Dermis microvascular lymphatic vessel endothelial cell (primary cell): ENCODE results near the gene CEP43. TPM values are rescaled to one million over a fixed set of nuclear protein-coding genes. Genes with fewer than 3 reads are reported as not detected.

Source experiments
- DNase-seq, 2 donors: peaks; one replicate each; pipeline versions ENCODE4 v3.0.0 to v3.0.0-alpha.2; 2010; ENCODE audit warnings: low read depth in 2 of 2
- total RNA-seq: library from RNA; depleted of rRNA; stranded (reverse); fragments of >200 nt; gene quantifications from 2 replicates; pipeline ENCODE4 v1.2.1, GENCODE V29; 2014

The CEP43 gene
- total RNA-seq, 1 donor from 2014 or later, result 10.3 TPM

DNA sequence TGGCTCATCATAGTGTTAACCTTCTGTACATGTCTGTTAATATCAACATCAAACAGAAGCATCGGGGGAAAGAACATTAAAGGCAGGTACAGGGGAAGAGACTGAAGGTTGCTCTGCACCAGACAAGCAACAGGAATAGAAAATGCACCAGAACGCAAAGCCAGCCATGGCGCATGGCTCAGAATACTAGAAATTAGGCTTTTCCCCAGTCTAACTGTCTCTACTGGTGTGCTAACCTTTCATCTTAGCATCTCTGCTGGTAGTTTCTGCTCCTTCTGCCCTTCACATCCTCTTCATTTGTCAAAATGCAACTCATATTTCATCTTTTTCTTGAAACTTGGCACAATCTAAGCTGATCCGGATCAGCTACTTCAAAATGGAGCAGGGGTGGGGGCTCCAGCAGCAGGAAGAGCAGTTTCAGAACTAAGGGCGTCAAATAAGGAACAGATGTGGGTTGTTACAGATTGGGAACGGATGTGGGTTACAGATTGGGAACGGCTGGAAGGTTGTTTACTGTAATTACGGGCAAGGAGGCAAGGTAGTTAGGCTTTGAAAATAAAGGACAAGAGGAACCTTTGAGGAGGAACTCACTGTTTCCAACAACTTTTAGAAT lies 29.7 kb upstream of the CEP43 start:
- DNase-seq, result no peak

GRCh38 chr6:166970091-166970490 lies 29.1 kb upstream of the CEP43 start:
- DNase-seq, result no peak

GRCh38 chr6:166970776-166971175 lies 28.4 kb upstream of the CEP43 start:
- no peak for DNase-seq

DNA sequence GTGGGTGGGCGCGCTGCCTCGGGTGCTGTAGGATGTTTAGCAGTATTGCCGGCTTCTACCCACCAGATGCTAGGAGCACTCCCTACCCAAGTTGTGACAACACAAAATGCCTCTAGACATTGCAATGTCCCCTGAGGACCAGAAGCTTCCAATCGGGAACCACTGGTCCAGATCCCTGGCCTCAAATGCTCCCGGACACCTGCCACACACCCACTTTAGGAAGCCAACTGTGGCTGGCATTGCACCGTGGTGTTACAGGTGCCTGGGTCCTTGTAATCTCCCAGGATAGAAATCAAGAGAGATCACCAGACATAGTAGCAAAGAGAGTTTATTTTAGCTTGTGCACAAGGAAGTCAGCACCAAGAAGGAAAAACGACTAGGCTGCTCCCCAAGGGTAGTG lies 27.9 kb upstream of the CEP43 start:
- DNase-seq, result no peak

DNA sequence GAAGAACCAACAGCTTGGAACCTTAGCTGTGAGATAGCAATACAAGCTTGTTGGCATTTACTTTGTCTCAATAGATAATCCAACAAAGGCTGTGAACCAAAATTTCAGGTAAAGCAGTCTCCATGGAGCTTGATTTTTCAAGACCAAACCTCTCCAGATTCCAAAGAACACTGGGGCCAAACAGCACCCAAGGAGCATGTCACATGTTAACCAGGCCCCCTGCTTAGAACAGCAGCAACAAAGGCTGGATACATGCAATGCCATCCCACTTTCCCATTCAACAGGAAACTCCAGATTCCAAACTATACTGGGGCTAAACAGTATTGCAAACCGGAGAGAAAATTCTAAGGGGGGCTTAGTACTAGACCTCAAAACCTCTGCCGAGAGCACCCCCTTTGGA lies 27.1 kb upstream of the CEP43 start:
- DNase-seq, result no peak

- DNase-seq, result no peak
These were observed 22.6 kb upstream of the CEP43 start for GRCh38 chr6:166976636-166977035.

DNA sequence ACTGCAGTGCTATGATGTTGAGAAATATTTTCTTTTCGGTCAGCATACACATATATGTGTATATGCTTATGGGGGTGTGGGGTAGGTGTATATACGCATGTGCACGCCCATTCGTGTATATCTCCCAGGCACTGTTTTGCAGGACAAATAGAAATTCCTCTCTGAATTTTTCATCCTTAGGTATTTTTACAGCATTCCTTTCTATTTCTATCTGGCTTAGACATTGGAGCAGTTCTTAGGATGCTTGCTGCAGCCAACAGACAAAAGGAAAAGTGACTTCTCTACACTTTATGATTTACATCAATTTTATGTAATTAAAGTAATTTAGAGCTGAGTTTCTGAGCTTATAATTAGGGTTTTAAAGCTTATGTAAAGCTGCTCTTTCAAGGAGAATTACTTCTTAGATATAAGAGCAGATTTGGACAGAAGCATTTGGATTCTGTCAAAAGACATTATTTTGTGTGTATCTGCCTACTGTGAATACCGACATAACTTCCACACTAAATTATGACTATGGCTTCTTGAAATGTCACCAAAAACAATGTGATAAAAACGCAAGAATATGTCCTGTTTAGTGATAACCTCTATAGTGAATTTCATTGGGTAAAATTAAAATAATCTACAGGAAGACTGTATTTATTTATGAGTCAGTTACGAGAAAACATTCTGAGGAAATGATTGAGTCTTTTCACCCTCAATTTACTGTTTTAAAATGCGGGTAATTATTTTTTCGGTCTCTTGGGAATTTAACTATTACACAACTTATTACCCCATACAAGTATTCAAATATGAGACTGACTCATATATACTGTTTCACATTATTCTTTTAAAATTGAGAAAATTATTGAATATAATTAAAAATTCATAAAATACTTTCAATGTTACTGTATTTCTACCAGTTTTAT lies 21.3 kb upstream of the CEP43 start:
- DNase-seq, result no peak

DNA sequence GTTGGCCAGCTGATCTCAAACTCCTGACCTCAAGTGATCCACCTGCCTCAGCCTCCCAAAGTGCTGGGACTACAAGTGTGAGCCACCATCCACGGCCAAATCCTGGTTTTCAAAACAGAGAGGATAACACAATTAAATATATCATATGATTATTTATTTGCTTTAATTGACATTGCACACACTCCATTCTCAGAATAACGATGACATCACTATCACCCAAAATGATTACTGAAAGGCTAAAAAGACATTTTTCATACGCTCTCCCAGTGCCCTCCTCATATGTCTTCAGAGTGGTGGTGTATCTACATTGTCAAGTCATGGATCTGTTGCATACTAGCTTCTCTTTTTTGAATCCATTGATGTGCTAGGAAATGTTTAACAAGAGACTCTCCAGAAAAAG lies 18.5 kb upstream of the CEP43 start:
- no peak for DNase-seq

DNA sequence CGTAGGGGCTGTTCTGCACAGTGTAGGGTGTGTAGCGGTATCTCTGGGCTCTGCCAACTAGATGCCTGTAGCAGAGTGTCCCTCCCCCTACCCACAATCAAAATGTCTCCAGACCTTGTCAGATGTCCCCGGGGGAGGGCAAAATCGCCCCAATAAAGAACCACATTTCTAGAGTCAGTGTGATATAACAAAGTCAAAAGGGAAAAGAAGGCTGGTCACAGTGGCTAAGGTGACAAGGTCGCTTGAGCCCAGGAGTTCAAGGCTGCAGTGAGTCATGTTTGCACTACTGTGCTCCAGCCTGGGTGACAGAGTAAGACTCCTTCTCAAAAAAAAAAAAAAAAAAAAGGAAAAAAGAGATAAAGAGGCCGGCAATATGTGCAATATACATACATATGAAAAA lies 11.7 kb upstream of the CEP43 start:
- DNase-seq, result no peak

- no peak for DNase-seq
These were observed 11.3 kb upstream of the CEP43 start for GRCh38 chr6:166987930-166988329.

DNA sequence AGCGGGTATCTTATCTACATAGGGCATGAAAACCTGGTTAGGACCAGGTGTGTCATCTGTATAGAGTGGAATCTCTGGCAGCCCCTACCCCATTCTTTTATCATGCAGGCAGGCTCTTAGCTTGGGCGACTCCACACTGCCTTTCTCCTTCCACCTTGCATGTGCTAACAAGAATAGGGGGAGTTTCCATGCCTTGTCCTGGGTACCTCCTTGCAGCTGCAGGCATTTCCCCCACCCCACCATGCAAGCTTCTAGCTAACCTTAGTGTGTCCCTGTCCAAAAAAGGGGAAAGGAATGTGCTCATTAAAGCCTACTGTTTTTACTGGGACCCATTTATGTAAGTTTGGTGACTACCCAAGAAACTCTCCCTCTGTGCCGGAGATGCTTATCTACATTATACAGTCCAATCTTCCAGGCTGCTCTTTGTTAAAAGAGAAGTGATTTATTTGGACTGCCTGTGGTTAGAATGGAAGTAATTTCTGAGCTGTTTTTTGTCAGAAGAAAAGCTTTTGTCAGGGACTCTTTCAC lies 10.5 kb upstream of the CEP43 start:
- DNase-seq, result no peak

GRCh38 chr6:166989427-166990032 lies 9.7 kb upstream of the CEP43 start:
- DNase-seq, result peak; percentile 26 to 61

- no peak for DNase-seq
These were observed 2.8 kb upstream of the CEP43 start for GRCh38 chr6:166996406-166996805.

DNA sequence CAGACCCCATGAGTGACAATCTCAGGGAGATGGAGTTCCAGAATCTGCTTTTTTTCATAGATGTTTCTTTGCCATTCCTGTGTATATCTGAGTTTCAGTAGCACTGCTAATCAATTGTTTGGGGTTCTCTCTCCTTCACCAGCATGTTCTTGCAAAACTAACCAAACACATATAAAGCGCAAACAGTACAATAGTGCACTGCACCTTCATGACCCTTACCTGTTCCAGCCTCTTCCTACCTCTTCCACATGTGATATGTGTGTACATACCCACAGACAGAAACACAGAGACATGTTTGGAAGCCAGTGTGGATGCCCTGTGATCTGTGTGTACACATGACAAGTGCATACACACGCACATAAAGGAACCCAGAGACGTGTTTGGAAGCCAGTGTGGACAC lies 1.8 kb upstream of the CEP43 start:
- no peak for DNase-seq

- peak; percentile 38 to 80 for DNase-seq
These were observed 1.4 kb upstream of the CEP43 start for GRCh38 chr6:166997768-166998255.

- DNase-seq, result peak in 1 of 2 donors; percentile 6
These were observed 697 bp upstream of the CEP43 start for GRCh38 chr6:166998256-166999144.

GRCh38 chr6:166999884-167000253 lies 672 bp downstream of the CEP43 start:
- no peak for DNase-seq

GRCh38 chr6:167000759-167001158 lies 1.6 kb downstream of the CEP43 start:
- DNase-seq, result no peak

- DNase-seq, result no peak
These were observed 6.4 kb downstream of the CEP43 start for GRCh38 chr6:167005350-167006159.

DNA sequence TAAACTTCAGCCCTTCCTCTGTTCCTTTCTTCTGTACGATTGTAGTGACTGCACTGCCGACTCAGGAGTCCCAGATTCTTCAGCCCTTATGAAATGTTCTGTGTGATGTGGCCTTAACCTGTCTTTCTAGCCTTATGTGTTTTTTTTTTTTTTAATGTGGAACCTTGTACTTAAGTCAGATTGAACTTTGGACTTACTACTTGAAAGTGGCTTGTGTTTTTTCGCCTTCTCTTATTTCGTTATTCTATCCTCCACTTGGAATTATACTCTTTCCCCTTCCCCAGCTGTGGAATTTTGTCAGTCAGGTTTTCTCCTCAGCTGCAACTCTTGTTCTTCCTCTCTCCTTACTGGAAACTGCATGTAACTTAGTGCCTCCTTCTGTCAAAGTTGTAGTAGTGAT lies 8.8 kb downstream of the CEP43 start:
- DNase-seq, result no peak
